Activated T-cell treated with anti-CD3 and anti-CD28 coated beads for 24 hours (primary cell): ENCODE results near the gene ITIH1.

Experiments
- DNase-seq: peaks from one replicate; pipeline ENCODE4 v3.0.0-alpha.2; 2020; ENCODE audit warnings: low read depth

Gene ITIH1

DNA sequence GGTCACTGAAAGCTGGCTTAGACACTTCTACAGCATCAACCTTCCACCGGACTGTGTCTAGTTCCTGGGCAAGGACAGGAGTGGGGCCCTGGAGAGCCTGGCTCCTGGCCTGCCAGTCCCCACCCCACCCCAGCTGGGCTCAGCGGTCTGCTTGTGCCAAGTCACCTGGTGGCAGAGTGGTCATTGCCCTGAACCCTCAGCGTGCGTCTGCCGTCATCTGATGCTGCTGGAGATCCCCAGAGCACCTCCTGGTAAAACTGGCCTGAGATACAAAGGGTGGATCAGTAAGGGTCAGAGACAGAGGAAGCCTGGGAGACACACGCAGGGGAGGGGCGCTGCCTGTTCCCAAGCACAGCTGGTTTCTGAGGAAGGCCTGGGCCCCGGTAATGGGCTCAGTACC is 36.4 kb downstream of the ITIH1 start:
- no peak for DNase-seq

DNA sequence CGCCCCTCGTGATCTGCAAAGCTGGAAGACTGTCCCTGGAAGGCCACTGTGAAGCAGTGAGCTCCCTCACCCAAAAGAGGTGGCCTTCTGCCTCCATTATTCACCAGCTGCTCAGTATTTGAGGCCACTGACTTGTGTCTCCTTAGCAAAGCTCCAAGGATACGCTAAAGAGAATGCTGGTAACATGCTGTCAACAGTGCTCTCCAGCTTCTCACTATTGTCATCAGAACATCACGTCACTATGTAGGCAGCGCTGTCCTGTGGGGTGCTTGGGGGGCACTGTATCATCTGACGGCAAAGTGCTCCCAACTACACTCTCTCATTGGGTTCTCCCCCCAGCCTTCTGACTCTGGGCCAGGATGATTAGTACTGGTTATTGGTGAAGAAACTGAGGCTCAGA is 38.8 kb downstream of the ITIH1 start:
- DNase-seq: no peak

DNA sequence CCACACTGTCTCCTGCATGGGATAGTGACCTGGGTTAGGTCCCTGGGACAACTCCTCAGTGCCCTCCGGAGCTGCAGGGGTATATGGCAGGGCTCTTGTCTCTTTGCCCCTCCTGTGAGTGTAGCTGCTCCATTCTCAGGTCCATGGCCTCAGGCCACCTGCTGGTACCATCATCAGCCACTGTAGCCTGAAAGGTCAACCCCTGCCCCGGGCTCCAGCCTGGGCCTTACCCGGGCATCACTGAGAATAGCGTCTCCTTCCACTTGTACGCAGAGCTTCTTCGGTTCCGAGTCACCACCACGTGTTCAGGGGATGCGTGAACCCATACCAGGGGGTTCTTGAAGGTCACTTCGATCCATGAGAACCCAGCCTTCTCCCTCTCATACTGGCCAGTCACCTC is 39.3 kb downstream of the ITIH1 start:
- DNase-seq: no peak

DNA sequence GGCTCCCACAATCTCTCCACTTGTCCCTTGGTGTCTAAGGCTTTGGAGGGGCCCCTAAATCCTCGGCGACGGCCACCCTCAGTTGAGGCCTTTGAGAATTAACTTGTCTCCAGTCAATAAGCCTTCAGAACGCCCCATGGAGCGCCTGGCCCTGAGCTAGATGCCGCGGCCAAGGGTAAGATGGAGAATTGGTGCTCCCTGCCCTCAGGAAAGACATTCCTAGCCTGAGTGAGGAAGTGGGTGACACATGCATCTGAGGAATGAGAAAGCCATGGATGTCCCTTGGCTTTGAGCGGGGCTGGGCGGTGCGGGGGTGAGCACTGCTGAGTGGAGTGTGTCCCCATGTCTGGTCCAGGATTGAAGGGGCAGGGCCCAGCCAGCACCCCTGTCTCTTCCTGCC is 39.8 kb downstream of the ITIH1 start:
- no peak for DNase-seq

GRCh38 chr3:52817860-52818259 is 40.5 kb downstream of the ITIH1 start:
- DNase-seq: no peak

DNA sequence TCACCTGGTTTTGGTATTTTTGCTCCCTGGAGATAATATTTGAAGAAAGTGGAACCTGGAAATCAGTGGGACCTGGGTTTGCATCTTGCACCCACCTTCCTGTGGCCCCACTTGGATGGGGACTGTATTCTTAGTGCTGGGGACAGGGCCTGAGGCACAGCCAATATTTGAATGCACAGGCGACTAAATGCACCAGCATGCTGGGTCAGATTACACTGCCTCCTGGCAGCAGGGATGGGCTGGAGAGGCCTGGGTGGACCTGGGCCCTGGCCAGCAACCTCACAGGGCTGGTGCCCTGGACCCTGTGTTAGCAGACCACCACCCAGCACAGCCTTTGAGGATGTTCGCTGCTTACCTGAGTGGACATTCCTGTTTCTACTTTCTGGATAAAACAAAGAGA is 42.5 kb downstream of the ITIH1 start:
- DNase-seq: no peak

- DNase-seq: no peak
These were observed 43.3 kb downstream of the ITIH1 start for GRCh38 chr3:52820736-52821135.

DNA sequence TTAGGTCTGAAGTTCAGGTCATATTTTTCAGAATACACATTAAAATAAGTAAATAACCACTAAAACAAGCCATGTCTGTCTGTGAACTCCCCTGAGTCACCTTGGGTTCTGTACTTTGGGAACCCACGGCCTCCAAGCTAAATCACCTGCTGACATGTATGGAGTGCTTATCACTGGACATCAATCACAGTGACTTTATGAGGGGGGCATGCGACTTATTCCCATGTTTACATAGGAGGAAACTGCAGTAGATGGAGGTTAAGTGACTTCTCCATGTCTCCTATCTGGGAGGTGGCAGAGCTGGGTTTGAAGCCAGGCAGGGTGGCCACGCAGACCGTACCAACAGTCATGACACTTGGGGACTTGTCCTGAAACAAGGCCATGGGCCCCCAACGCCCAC is 45.0 kb downstream of the ITIH1 start:
- DNase-seq: no peak

DNA sequence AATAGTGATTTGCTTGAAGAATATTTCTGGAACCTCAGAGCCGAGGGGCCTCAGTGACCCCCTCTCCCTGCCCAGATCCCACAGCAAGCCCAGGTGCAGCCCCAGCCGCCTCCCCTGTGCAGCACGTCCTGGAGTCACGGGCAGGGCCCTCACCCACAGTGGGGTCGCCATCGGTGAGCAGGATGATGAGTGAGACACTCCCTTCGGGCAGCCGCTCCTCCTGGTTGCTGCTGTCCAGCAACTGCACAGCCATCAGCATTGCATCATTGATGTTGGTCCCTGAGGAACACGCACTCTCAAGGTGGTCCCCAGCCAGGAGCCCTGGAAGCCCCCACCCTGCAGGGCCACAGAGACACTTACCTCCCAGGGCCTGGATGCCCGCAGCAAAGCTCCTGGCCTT is 46.6 kb downstream of the ITIH1 start:
- DNase-seq: no peak

- no peak for DNase-seq
These were observed 50.0 kb downstream of the ITIH1 start for GRCh38 chr3:52827441-52827840.

- DNase-seq: no peak
These were observed 50.5 kb downstream of the ITIH1 start for GRCh38 chr3:52827866-52828376.

DNA sequence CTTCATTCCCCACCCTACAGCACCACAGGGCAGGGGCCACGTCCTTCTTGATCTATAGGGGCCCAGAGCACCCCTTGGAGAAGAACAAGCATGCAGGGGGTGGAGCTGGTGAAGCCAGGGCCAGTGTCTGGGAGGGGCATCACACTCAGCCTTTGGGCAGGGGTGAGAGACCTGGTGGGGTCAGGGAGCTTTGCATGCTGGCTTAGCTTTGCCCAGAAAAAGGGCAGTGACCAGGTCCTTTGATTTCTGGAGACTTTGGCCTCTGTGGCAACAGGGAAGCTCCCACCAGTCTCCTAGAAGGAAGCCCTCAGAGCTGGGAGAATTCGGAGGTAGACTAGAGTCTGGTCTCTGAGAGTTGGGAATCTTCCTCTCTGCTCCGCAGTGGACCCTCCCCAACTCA is 52.1 kb downstream of the ITIH1 start:
- DNase-seq: no peak

- no peak for DNase-seq
These were observed 52.6 kb downstream of the ITIH1 start for GRCh38 chr3:52829906-52830463.

GRCh38 chr3:52830535-52831258 is 53.3 kb downstream of the ITIH1 start, which contains the start of gene ITIH4:
Gene ITIH4 (minus strand): TSS chr3:52830672. CDS start chr3:52830642, 30 bp downstream.
- no peak for DNase-seq

DNA sequence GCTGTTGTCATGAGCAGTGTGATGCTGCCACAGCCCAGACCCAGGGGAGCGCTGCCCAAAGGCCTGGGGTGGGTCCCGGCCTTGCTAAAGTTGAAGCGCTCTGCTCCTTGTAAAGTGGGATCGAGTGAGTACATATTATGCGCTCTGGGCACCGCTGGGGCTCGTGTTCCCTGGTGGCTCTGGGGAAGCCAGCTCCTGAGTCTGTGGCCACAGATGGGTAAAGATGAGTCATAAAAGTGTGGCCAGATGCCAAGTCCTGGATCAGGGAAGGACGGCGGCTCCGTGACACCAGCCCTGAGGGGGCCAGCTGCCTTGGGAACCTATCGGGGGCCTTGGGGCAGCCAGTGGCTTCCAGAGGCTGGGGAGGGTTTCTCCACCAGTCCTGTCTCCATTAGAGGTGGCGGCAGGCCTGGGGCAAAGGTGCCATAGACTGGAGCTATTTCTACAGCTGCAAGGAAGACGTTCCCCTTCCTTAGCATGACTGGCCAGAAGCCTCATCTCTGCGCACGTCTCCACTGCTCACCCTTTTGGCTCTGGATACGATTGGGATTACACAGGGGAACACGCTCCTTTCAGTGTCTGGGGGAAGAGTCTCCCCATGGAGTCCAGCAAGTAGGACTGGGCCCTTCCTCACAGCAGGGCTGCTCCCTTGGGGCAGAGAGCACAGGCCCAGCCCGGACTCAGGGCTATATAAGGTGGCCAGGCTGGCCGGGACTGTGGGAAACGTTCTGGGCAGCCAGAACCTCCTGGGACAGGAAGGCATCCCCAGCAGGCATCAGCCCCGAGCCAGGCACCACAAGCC is 54.3 kb downstream of the ITIH1 start:
- DNase-seq: no peak

DNA sequence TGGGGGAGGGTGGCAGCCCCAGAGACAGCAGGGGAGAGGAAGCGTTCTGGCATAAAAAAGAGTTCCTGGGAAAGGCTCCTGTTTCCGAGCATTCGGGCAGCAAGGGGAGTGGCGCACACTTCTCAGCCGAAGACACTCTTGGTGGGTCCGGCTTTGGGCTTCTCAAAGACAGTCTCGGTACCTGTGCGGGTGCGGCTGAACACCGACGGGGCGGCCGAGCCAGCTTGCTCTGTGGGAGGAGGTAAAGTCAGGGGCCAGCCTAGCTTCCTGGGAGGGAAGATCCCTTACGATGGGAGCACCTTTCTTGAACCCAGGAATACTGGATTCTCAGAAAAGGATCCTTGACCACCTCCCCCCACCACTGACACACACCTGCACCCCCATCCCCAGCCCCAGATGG is 55.8 kb downstream of the ITIH1 start:
- no peak for DNase-seq

DNA sequence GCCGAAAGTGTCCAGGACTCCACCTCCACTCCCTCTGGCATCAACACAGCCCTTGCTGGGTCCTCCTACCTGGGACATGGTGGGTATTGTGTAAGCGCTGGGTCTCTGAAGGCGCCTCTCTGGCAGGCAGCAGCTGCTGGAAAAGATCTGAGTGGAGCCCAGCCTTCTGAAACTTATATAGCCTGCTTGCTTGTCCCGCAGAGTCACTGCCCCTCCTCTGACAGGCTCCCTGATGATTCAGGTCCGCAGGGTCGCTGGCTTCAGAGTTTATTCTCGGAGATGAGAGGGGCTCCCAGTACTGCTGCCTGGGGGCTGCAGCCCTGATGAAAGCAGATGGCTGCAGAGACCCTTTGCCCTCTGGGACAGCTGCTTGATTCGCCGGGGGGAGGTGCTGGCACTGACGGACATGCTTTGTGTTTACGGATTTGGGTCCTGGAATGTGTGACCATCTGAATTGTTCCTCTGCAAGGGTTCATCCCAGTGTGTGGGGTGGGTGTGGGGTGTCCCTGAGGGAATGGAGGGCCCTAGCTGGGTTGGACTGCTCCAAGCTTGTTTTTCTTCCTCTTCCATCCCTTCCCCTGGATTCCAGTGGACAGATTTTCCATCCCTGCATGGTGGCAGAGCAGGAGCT is 57.6 kb downstream of the ITIH1 start, which contains the start of gene MUSTN1:
TSS of gene MUSTN1 (minus strand) at position 149 of the 631 bp plus-strand sequence. CDS start at position 78, 71 bp downstream.
- DNase-seq: no peak

DNA sequence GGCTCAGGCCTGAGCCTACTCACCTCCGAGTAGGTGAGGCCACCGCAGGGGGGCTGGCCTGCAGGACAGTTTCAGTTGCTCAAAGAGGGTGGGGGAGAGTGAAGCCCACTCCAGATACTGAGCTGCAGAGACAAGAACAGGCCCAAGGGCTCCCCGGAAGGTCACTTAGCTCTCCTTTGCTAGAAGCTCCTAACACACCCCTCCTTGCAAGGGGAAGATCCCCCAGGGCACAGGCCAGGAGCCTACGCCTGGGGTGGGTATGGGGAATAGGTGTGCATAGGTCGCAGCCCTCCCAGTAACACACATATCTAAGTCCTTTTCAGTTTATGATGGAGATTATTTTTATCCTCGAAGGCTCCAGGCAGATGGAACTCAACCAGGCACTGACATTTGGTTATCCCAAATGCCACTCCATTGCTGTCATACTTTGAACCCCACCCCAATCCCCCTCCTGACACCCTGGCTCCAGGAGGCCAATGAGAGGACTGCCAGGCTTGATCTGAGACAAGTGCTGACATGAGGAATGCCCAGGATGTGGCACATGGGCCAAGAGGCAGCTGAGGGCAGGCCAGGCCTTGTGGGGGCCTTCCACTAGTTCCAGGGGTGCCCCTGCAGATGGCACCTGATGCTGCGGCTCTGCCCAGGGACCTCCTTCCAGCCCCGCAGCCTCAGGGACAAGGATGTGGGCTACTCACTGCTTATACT is 58.5 kb downstream of the ITIH1 start:
- no peak for DNase-seq

- no peak for DNase-seq
These were observed 59.1 kb downstream of the ITIH1 start for GRCh38 chr3:52836471-52836845.

DNA sequence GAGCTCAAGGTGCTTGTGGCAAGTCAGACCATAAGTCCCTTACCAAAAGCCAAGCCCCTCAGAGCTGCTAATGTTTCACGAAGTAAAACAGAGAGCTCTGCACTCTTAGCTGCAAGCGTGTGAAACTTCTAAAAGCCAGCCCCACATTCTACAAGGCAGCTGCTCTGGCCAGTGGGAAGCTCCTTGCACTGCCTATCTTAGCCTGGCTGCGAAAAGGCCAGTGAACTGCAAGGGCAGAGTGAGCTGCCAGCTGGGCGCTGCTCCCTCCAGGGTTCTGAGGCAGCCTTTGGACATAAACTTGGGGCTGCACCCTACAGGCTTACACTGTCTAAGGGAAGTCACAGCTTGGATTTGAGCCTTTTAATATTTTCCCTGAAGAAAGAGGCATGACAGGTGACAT is 59.6 kb downstream of the ITIH1 start:
- no peak for DNase-seq

GRCh38 chr3:52838561-52839267 is 61.3 kb downstream of the ITIH1 start:
- DNase-seq: no peak
